ENCODE results near the gene ICOSLG.

DNA sequence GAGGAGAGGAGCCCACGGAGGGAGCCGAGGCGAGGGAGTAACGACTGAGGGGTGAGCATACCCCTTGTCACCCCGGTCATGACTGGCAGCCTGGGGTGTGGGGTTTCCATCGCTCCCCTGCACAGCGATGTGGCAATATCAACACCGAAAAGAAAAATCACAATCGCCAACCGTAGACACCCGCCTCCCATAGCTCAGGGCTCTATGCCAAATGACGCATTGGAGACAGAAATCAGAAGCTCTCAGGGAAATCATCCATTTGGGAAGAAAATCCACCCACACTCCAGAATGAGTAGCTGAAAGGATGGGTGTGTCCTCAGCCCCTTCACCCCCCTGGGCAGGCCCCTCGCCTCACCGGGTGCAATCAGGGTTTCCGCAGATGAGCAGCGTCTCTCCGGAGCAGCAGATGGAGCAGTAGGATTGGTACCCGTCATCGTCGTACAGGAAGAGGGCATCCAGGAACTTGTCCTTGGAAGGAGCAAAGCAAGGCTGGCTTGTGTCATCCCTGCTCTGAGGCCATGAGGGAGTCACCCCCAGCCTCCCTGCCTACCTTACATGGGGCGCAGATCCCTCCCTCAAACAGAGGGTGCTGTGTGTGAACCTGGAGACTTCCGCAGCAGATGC is 18.5 kb upstream of the ICOSLG start:
- TF ChIP-seq CTCF (IDR thresholded peaks at IDR 0.05) (no peak), POLR2A (IDR thresholded peaks at IDR 0.05) (no peak)
